OCI-LY1 (cell line): Measurements from ENCODE around the gene CYSRT1.

ENCODE experiments used
- H2AFZ ChIP-seq: fragments of 200-600 bp; sonication (generic), shearing (Covaris generic); 2 replicates; pipeline ENCODE4 v1.6.0; 2014; ENCODE audit warnings: antibody characterized with exemption, mild to moderate bottlenecking, low read length
- H3F3A ChIP-seq: fragments of 200-600 bp; sonication (generic), shearing (Covaris generic); 2 replicates; pipeline ENCODE4 v1.6.0; 2014; ENCODE audit warnings: mild to moderate bottlenecking, antibody characterized with exemption, low read length, moderate library complexity; ENCODE audit not compliant: insufficient read depth
- H3K27ac ChIP-seq: fragments of 200-600 bp; sonication (generic); 2 replicates; pipeline ENCODE4 v1.5.1; 2014; ENCODE audit warnings: low read length, mixed run types, mild to moderate bottlenecking, low read depth; ENCODE audit not compliant: poor library complexity, severe bottlenecking
- H3K27me3 ChIP-seq: fragments of 200-600 bp; sonication (generic); 2 replicates; pipeline ENCODE4 v1.6.0; 2014; ENCODE audit warnings: antibody characterized with exemption, mild to moderate bottlenecking, low read length, moderate library complexity; ENCODE audit not compliant: insufficient read depth
- H3K36me3 ChIP-seq: fragments of 200-600 bp; sonication (generic); 2 replicates; pipeline ENCODE4 v1.6.1; 2014; ENCODE audit warnings: mild to moderate bottlenecking, antibody characterized with exemption, low read length, moderate library complexity, mixed read lengths; ENCODE audit not compliant: insufficient read depth
- H3K4me1 ChIP-seq: fragments of 200-600 bp; sonication (generic); 2 replicates; pipeline ENCODE4 v1.5.1; 2014; ENCODE audit warnings: mild to moderate bottlenecking, low read length, moderate library complexity; ENCODE audit not compliant: insufficient read depth, severe bottlenecking
- H3K4me2 ChIP-seq: fragments of 200-600 bp; sonication (generic), shearing (Covaris generic); 2 replicates; pipeline ENCODE4 v1.6.1; 2014; ENCODE audit warnings: low read length
- H3K4me3 ChIP-seq: fragments of 200-600 bp; sonication (generic); 2 replicates; pipeline ENCODE4 v1.5.1; 2014; ENCODE audit warnings: low read length, low read depth, mild to moderate bottlenecking, mixed read lengths; ENCODE audit not compliant: poor library complexity, severe bottlenecking
- H3K79me2 ChIP-seq: fragments of 200-600 bp; shearing (Covaris generic); 2 replicates; pipeline ENCODE4 v1.6.1; 2016; ENCODE audit warnings: mixed run types, low read length, mixed read lengths; ENCODE audit not compliant: insufficient read depth
- H3K9ac ChIP-seq: fragments of 200-600 bp; sonication (generic), shearing (Covaris generic); 2 replicates; pipeline ENCODE4 v1.6.1; 2014; ENCODE audit warnings: mild to moderate bottlenecking, low read length, mixed read lengths
- H3K9me2 ChIP-seq: fragments of 200-600 bp; sonication (generic), shearing (Covaris generic); 2 replicates; pipeline ENCODE4 v1.6.1; 2014; ENCODE audit warnings: low read depth, mild to moderate bottlenecking, low read length, mixed read lengths
- H3K9me3 ChIP-seq: fragments of 200-600 bp; shearing (Covaris generic); 2 replicates; pipeline ENCODE4 v1.6.1; 2014; ENCODE audit warnings: low read length, mixed read lengths
- H4K20me1 ChIP-seq: fragments of 200-600 bp; sonication (generic), shearing (Covaris generic); 2 replicates; pipeline ENCODE4 v1.6.0; 2016; ENCODE audit warnings: mild to moderate bottlenecking, low read length; ENCODE audit not compliant: insufficient read depth
- CTCF ChIP-seq: fragments of 200-600 bp; sonication (generic), shearing (Covaris generic); IDR thresholded peaks from 2 replicates; pipeline ENCODE4 v1.5.1; 2017; ENCODE audit warnings: mild to moderate bottlenecking, antibody characterized with exemption, low read length, moderate library complexity, mixed read lengths
- EZH2 ChIP-seq: fragments of 200-600 bp; sonication (generic), shearing (Covaris generic); IDR thresholded peaks from 2 replicates; pipeline ENCODE4 v1.8.0; 2017; ENCODE audit warnings: borderline replicate concordance, mixed run types, mild to moderate bottlenecking, antibody characterized with exemption, low read length, moderate library complexity, mixed read lengths

The CYSRT1 gene

GRCh38 chr9:137205126-137206069, 19.6 kb upstream of the CYSRT1 start, which contains the start of the genes NDOR1 and TMEM203:
Gene NDOR1 (plus strand): TSS chr9:137205700. CDS start chr9:137205778, 78 bp downstream.
Gene TMEM203 (minus strand): TSS chr9:137205648. CDS start chr9:137205414, 234 bp downstream.
- H3K9me2 ChIP-seq, result no peaks in the 10 kb centered on the region
- H3K9me3 ChIP-seq, result no peaks in the 10 kb centered on the region
- peak within 1 kb of the TSS; percentile 98 for H3K4me2 ChIP-seq
- no peak within 1 kb of the TSS for H2AFZ ChIP-seq
- H3K79me2 ChIP-seq, result peaks cover 21% of the 10 kb centered on the region
- TF ChIP-seq CTCF (no peak), EZH2 (no peak)
- H3K27me3 ChIP-seq, result no peaks in the 10 kb centered on the region
- H4K20me1 ChIP-seq, result no peaks in the 10 kb centered on the region
- peak within 1 kb of the TSS; percentile 43 for H3K27ac ChIP-seq
- H3K4me1 ChIP-seq, result peaks cover 54% of the 10 kb centered on the region
- peak within 1 kb of the TSS; percentile 91 for H3K9ac ChIP-seq
- H3K4me3 ChIP-seq, result peak within 1 kb of the TSS; percentile 88
- H3F3A ChIP-seq, result no peaks in the 10 kb centered on the region
- peaks cover 15% of the 10 kb centered on the region for H3K36me3 ChIP-seq

DNA sequence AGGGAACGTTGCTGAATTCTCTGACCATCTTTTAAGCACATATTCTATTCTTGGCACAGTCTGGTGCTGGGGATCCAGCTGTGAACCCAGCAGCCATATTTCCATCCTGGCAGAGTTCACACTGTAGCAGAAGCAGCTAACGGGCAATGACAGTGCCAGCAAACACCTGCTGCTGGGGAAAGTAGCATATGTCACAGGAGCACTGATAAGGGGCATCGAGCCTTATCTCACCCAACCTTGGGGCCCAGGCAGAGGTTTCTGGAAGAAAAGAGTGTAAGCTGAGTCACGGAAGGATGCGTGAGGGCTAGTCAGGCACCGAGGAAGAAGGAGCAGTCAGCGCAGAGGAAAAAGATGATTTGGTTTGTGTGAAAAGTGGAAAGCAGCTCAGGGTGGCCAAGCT, 18.4 kb upstream of the CYSRT1 start:
- no peaks in the 10 kb centered on the region for H3K27me3 ChIP-seq
- H3F3A ChIP-seq, result no peaks in the 10 kb centered on the region
- H3K9me2 ChIP-seq, result no peaks in the 10 kb centered on the region
- no peak overlapping the region for H3K27ac ChIP-seq
- peaks cover 21% of the 10 kb centered on the region for H3K79me2 ChIP-seq
- H3K36me3 ChIP-seq, result peaks cover 15% of the 10 kb centered on the region
- no peaks in the 10 kb centered on the region for H3K9me3 ChIP-seq
- H3K4me1 ChIP-seq, result peaks cover 49% of the 10 kb centered on the region
- peak overlapping the region; percentile 98 for H3K4me2 ChIP-seq
- H3K9ac ChIP-seq, result peak overlapping the region; percentile 91
- no peaks in the 10 kb centered on the region for H4K20me1 ChIP-seq
- no peak for TF ChIP-seq CTCF
- H2AFZ ChIP-seq, result no peak overlapping the region
- peak overlapping the region; percentile 88 for H3K4me3 ChIP-seq

GRCh38 chr9:137211532-137211931, 13.4 kb upstream of the CYSRT1 start:
- H3K36me3 ChIP-seq, result peaks cover 15% of the 10 kb centered on the region

More at GRCh38 chr9:137211532-137211931, 13.4 kb upstream of the CYSRT1 start:
- Histone ChIP-seq H4K20me1 (no peaks in the 10 kb centered on the region), H3K9me2 (no peaks in the 10 kb centered on the region), H3K4me3 (no peak overlapping the region), H3K4me1 (peaks cover 18% of the 10 kb centered on the region), H3K79me2 (0 out of 2 replicates have a peak, but pooled peaks cover under 1% of the 10 kb centered on the region), H3K27me3 (no peaks in the 10 kb centered on the region), H3K9me3 (no peaks in the 10 kb centered on the region), H3K4me2 (no peak overlapping the region), H2AFZ (no peak overlapping the region), H3K9ac (no peak overlapping the region), H3K27ac (no peak overlapping the region), H3F3A (no peaks in the 10 kb centered on the region)
- TF ChIP-seq EZH2 (no peak), CTCF (no peak)
